Superior temporal gyrus (tissue), 1 donor: ENCODE data around the gene NLGN2.

Experiments used
- DNase-seq: peaks from one replicate; pipeline ENCODE4 v3.0.0-alpha.2; 2016; ENCODE audit errors: extremely low spot score

NLGN2 gene

DNA sequence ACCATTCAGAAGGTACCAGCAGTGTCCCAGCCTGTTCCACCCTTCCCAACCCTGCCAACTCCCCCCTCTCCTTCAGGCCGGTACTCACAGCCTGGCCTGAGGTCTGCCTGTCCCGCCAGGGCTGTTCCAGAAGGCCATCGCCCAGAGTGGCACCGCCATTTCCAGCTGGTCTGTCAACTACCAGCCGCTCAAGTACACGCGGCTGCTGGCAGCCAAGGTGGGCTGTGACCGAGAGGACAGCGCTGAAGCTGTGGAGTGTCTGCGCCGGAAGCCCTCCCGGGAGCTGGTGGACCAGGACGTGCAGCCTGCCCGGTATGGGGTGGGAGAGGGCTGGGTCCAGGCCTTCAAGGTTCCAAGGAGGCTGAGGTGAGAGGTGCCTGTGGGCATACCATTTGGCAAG is 7.2 kb downstream of the NLGN2 start:
- DNase-seq: no peak

DNA sequence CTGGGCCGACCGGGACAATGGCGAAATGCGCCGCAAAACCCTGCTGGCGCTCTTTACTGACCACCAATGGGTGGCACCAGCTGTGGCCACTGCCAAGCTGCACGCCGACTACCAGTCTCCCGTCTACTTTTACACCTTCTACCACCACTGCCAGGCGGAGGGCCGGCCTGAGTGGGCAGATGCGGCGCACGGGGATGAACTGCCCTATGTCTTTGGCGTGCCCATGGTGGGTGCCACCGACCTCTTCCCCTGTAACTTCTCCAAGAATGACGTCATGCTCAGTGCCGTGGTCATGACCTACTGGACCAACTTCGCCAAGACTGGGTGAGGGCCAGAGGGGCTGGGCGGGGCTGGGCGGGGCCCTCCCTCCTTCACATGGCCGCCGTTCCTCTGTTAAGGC is 8.1 kb downstream of the NLGN2 start:
- no peak for DNase-seq

DNA sequence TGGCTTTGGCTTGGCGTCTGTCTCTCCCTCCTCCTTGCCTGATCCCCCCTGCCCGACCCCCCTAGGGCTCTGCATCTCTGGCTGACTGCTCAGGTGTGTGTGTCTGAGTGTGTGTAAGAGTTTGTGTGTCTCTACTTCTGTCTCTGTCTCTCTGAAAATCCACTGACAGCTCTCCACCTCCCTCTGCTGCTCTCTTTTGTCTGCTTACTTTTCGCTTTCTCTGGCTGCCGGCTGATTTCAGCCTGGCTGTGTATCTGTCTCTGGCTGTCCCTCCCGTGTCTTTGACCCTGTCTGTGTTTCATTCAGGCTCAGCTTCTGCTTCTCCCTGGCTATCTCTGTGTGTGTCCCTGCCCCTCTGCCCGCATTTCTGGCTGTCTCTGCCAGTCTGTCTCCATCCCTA is 8.7 kb downstream of the NLGN2 start:
- no peak for DNase-seq

DNA sequence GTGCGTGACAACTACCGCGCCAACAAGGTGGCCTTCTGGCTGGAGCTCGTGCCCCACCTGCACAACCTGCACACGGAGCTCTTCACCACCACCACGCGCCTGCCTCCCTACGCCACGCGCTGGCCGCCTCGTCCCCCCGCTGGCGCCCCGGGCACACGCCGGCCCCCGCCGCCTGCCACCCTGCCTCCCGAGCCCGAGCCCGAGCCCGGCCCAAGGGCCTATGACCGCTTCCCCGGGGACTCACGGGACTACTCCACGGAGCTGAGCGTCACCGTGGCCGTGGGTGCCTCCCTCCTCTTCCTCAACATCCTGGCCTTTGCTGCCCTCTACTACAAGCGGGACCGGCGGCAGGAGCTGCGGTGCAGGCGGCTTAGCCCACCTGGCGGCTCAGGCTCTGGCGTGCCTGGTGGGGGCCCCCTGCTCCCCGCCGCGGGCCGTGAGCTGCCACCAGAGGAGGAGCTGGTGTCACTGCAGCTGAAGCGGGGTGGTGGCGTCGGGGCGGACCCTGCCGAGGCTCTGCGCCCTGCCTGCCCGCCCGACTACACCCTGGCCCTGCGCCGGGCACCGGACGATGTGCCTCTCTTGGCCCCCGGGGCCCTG is 9.5 kb downstream of the NLGN2 start:
- DNase-seq: no peak

DNA sequence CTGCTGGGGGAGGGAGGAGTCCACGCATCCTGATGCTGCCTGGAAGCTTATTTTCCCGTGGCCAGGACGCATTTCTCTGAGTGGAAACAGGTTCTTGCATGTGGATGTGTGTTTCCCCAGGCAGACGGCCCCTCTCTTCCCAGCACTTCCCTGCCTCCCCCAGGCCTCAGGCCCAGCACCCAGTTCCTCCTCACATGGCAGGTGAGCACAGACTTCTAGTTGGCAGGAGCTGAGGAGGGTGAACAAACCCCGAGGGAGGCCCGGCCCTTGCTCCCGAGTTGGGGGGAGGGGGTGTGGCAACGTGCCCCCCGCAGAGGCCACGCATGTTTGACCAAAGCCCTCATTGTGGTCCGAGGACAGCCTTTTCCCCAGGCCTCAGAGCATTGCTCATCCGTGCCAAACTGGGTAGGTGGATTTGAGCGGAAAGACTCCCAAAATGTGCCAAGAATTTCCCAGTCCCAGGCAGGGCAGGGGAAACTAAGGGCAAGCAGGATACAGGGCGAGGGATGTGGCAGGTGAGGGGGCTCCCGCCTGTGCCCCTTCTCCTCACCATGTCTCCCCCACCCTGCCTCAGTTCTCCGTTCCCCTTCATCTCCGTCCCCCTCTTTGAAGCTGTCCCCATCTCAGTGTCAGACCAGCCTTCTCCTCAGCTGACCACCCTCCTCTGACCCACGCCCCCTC is 11.0 kb downstream of the NLGN2 start:
- DNase-seq: no peak

DNA sequence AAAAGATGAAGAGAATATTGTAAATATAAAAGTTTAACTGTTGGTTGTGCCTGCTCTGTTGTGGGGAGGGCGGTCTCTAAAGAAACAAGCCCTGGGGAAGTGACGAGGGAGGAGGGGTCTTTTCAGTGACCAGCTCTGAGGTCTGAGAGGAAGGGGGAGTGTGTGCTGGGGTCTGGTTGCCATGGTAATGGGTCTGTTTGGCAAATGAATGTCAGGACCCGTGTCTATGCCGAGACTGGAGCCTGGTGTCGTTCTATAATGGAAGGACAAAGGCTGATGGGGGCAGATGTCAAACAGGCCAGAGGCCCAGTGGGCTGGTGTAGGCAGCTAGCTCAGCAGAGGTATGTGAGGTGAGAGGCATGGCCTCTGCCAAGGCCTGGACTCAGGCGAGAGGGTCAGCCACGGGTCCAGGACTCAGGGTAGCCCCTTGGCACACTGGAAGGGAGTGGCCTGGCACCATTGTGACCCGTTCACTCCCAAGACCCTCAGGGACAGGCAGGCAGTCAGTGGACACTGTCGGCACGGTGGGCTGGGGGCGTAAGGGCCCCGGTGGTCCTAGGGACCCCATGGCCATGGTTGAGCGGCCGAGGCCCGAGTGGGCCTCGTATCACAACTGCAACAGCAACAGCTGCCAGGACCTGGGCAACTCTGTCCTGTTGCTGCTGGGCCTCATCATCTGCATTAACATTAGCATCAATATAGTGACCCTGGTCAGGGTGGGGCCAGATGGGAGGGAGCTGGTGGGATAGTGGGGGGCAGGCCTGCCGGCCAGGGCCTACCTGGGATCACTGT is 12.4 kb downstream of the NLGN2 start, which contains the start of gene SPEM1:
TSS of gene SPEM1 (plus strand) at position 506 of the 792 bp plus-strand sequence. CDS start at position 567, 61 bp downstream.
- no peak for DNase-seq

DNA sequence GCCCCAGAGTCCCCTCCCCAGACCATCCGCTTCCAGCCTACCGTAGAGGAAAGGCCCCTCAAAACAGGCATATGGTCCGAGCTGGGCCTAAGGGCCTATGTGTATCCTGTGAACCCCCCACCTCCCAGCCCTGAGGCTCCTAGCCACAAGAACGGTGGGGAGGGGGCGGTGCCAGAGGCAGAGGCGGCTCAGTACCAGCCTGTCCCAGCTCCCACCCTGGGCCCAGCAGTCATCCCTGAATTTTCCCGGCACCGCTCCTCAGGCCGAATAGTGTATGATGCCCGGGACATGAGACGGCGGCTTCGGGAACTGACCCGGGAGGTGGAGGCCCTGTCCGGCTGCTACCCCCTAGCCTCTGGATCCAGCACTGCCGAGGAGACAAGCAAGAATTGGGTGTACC is 13.5 kb downstream of the NLGN2 start:
- no peak for DNase-seq

DNA sequence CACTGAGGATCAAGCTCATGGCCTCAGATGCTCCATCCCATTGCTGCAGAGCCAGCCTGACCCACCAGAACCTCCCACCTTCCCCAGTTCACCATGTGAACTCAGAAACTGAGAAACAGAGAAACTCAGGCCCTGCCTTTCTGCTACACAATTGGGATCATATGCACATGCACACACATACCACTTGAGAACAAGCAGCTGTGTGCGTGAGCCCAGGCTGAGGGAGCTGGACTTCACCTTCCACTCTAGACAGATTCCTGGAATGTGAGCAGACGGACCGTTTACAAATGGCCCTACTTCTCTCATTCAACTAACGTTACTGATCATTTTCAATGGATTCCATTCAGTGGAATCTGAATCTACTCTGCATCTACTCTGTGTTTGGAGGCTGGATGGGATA is 16.0 kb downstream of the NLGN2 start:
- no peak for DNase-seq

DNA sequence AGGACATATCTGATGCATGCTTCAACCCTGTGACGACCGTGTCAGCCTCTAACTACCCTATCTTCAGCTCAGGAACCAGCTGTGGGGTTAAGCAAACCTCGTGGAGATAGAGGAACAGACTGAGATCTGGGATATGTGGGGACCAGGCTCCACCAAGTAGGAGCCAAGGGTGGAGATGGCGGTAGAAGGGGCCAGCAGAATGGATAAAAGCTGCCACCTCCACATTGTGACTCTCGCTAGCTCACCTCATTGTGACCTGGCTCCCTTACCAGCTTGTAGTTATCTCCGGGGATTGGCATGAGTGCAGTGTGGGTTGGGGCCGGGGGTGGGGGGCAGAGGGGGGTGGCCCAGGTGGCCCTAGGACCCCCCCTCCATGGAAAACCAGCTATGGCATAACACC is 17.7 kb downstream of the NLGN2 start, which contains the start of gene SPEM2:
TSS of gene SPEM2 (plus strand) at position 301 of the 400 bp plus-strand sequence. CDS start at position 374, 73 bp downstream.
- no peak for DNase-seq

DNA sequence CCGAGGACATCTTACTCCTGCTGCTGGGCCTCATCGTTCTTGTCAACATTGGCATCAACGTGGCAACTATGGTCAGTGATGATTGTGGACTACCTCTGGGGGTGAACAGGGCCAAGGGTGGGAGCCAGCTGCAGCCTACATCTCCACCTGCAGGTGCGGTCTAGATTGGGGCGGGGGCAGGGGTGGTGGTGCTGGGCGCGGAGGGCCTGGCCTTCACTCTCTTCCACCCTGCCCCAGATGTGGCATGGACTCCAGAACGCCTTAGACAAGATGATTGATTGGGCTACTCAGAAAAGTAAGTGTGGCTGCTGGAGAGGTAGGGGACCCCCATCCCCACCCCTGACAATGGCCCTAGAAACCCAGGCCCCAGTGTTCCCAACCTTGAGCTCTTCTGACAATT is 18.1 kb downstream of the NLGN2 start:
- no peak for DNase-seq

DNA sequence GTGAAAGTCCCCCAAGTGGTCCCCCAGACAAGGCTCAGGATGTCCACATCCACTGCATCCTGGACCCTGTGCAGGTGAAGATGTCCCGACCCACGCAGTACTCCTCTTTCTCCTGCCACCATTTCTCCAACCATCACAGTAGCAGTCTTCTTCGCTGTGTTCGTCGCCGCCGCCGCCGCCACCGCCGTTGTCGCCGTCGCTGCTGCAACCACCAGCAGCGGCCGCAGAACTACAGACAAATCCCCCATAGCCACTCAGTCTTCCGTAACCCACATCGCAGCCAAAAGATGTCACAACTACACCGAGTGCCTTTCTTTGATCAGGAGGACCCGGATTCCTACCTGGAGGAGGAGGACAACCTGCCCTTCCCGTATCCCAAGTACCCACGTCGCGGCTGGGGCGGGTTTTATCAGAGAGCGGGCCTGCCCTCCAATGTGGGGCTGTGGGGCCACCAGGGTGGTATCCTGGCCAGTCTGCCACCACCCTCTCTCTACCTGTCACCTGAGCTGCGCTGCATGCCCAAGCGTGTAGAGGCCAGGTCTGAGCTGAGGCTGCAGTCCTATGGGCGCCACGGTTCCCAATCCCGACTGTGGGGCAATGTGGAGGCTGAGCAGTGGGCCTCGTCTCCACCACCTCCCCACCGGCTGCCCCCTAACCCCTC is 18.7 kb downstream of the NLGN2 start:
- no peak for DNase-seq

DNA sequence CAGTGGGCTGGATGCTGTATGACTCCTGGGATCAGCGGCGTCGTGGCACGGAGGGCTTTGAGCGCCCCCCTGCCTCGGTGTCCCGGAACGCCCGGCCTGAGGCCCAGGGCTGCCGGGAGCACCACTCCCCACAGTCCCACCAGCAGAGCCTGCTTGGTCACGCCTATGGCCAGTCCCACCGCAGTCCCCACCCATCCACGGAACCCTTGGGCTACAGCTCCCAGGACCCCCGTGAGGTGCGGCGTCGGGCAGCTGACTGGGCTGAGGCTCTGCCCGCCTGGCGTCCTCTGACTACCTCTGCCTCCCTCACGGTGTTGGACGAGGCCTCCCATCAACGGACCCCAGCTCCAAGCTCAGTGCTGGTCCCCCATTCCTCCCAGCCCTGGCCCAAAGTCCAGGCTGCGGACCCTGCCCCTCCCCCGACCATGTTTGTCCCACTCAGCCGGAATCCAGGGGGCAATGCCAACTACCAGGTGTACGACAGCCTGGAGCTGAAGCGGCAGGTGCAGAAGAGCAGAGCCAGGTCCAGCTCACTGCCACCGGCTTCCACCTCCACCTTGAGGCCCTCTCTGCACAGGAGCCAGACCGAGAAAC is 19.3 kb downstream of the NLGN2 start:
- no peak for DNase-seq

DNA sequence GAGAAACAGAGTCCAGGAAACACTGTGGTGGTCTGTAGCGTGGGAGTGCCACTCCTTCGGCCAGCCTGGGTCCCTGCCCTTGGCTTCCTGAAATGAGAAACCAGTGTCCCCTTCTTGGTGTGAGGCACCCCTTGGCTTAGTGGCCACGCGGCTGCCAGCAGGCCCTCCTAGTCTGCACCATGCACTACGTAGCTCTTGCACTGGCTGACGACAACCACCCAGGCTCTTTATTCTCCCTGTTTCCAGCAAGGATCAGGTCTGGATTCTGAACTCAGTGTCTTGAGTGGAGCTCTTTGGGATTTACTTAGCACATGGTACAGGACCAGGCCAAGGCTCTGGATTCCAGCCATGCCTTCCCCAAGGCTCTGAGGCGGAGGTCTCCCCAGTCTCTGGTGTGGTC is 19.9 kb downstream of the NLGN2 start:
- DNase-seq: no peak

DNA sequence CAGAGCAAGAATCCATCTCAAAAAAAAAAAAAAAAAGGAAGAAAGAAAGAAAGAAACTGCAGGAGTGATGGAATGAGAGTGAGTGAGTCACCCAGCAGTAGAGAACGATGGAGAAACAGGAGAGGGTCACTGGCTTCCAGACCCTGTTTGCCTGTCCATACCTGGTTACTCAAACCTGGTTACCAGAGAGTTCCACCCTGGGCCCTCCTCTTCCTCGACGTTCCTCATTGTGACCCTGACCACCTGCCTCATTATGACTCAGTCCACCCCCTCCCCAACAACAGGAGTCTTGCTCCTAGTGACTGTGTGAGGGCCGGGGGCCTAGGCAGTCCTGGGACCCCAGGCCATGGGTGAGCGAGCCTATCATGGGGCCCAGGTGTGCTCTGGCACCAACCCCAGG is 20.9 kb downstream of the NLGN2 start, which contains the start of gene SPEM3:
TSS of gene SPEM3 (plus strand) at position 301 of the 400 bp plus-strand sequence. CDS start at position 347, 46 bp downstream.
- no peak for DNase-seq

DNA sequence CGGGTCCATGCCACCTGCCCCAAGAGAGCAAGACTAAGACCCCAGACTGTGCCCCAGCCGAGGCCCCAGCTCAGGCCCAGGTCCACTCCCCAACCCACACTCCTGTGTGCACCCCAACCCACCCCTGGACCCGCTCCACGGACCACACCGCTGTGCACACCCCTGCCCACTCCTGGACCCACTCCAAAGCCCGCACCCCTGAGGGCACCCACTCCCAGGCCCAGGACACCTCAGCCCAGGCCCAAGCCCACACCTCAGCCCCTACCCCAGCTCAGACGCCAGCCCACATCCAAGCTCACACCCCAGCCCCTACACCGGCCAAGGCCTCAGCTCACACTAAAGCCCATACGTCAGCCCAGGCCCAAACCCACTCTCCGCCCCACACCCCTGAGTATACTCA is 22.1 kb downstream of the NLGN2 start:
- no peak for DNase-seq

DNA sequence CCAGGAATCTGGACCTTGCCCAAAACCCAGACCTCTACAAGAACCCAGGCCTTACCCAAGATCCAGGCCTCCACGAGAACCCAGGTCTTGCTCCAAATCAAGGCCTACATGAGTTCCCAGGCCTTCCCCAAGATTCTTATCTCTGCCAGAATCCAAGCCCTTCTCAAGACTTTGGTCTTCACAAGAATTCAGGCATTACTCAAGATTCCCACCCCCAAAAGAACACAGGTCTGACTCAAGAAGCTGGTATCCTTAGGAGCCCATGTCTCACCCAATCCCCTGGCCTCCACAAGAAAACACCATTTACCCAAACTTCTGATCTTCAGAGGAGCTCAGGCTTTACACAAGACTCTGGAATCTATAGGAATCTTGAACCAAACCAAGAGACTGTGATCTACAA is 23.6 kb downstream of the NLGN2 start:
- no peak for DNase-seq

DNA sequence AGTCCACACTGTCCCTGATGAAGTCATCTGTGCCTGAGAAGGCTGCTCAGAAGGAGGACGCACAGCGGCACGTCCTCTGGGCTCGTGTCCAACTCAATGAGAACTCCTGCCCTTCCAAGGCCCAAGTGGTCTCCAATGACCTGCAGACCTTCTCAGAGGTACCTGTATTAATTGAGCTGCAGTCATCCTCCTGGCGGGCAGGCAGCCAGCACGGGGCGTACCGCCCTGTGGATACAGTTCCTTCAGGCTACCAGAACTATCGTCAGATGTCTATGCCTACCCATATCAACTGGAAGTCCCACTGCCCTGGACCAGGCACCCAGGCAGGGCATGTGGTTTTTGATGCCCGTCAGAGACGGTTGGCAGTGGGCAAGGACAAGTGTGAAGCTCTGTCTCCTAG is 24.7 kb downstream of the NLGN2 start:
- no peak for DNase-seq

DNA sequence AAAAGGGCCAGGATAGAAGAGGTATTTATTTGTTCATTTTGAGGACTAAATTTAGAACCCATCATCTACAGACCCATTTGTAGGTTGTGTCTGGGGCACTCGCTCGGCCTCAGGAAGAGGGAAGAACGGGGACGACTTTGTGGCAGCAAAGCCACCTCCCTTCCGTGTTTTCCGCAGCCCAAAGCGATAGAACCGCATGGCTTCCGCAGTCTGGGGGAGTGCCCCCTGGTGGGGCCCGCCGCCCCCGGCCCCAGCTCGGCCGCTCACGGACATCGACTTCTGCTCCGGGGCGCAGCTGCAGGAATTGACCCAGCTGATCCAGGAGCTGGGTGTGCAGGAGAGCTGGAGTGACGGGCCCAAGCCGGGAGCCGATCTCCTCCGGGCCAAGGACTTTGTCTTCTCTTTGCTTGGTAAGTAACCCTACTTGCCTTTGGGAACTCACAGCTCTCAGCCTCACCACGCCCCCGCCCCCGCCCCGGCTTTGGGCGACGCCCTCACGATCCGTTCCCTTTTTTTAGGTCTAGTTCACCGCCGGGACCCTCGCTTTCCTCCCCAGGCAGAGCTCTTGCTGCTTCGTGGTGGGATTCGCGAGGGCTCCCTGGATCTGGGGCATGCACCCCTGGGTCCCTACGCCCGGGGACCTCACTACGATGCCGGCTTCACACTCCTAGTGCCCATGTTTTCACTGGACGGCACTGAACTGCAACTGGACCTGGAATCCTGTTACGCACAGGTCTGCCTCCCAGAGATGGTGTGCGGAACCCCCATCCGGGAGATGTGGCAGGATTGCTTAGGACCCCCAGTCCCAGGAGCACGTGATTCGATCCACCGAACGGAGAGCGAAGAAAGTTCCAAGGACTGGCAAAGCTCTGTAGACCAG is 28.3 kb downstream of the NLGN2 start:
- no peak for DNase-seq

DNA sequence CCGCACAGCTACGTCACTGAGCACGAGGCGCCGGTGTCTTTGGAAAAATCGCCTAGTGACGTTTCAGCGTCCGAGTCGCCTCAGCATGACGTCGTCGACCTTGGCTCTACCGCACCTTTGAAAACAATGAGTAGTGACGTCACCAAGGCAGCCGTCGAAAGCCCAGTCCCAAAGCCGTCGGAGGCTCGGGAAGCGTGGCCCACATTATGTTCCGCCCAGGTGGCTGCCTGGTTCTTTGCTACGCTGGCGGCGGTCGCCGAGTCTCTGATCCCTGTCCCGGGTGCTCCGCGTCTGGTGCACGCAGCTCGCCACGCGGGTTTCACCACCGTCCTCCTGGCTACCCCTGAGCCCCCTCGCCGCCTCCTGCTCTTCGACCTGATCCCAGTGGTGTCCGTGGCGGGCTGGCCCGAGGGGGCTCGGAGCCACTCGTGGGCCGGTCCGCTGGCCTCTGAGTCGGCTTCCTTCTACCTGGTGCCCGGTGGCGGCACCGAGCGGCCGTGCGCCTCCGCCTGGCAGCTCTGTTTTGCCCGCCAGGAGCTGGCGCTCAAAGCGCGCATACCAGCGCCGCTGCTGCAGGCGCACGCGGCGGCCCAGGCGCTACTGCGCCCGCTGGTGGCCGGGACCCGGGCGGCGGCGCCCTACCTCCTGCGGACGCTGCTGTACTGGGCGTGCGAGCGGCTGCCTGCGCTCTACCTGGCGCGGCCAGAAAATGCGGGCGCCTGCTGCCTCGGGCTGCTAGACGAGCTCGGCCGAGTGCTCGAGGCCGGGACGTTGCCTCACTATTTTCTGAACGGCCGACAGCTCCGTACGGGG is 29.1 kb downstream of the NLGN2 start:
- DNase-seq: peak; percentile 75

DNA sequence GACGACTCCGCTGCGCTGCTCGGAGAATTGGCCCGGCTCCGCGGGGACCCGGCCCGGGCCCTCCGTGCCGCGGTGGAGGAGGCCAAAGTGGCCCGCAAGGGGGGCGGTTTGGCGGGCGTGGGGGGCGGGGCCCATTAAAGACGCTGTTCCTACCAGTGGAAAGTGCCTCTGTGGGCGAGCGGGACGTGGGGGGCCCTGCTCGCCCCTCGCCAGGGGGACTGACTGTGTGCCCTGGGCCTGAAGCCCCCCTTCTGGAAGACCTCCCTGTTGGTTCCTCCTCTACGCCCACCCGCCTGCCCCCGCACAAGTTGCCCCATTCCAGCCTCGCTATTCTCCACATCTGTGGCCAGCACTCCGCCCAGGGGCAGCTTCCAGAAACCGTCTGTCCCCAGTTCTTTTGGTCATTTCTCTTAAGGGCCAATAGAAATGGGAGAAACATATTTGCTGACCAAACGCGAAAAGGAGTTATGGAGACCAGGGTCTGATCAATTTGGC is 29.8 kb downstream of the NLGN2 start:
- no peak for DNase-seq
